HepG2 (cell line): ENCODE results near the gene ATRAID. TPM values are rescaled to one million over a fixed set of nuclear protein-coding genes. Genes with fewer than 3 reads are reported as not detected.

Experiments
- ATAC-seq: fragments of 200-7000 bp; cut with Tn5 transposase; 3 replicates; pipeline ENCODE4 v1.9.1; 2020; ENCODE audit warnings: mild to moderate bottlenecking, moderate library complexity
- BruUV-seq: library from RNA; stranded (reverse); fragments of 400-500 nt; replicated peaks from 2 replicates; lab custom pipeline; 2021; lab: Mats Ljungman, UMichigan
- CTCF ChIA-PET: fragments of 300-600 bp; formaldehyde crosslinking; extraction: SDS; loops from one replicate; lab custom pipeline; 2021; ENCODE audit warnings: low total read pairs, inconsistent platforms, low intra/inter-chr PET ratio; lab: Yijun Ruan, JAX
- POLR2A ChIA-PET: fragments of 350-600 bp; sonication (Branson Sonifier 250); formaldehyde crosslinking; loops from one replicate; lab custom pipeline; 2020; ENCODE audit warnings: antibody characterized with exemption, inconsistent platforms; lab: Yijun Ruan, JAX
- DNase-seq: peaks from one replicate; pipeline ENCODE4 v3.0.0-alpha.2; 2015; ENCODE audit warnings: low spot score
- FAIRE-seq: peaks from 3 replicates; lab custom pipeline; 2011; peaks lifted over from hg19 to GRCh38; lab: Jason Lieb, UNC
- H2AFZ ChIP-seq: one replicate; pipeline ENCODE4 v1.6.1; 2011; ENCODE audit warnings: low read length, inconsistent platforms
- H3K27ac ChIP-seq: fragments of 300-600 bp; 3 replicates; pipeline ENCODE4 v1.8.0; 2011; ENCODE audit warnings: mixed run types, mild to moderate bottlenecking, mixed read lengths, low read length, inconsistent platforms; ENCODE audit not compliant: insufficient read depth; ENCODE audit errors: extremely low read length
- H3K27me3 ChIP-seq, 2 experiments: fragments of 200-600 bp in 1 of 2; 2 replicates in 1 of 2; 3 replicates in 1 of 2; pipeline versions ENCODE4 v1.6.0 to v1.8.0; 2011; ENCODE audit warnings: low read length in 2 of 2, mild to moderate bottlenecking in 2 of 2, moderate library complexity in 2 of 2, inconsistent platforms in 1 of 2; ENCODE audit not compliant: insufficient read depth in 2 of 2, control insufficient read depth in 1 of 2
- H3K36me3 ChIP-seq, 2 experiments: fragments of 200-600 bp in 1 of 2; replicated peaks in 1 of 2; 2 replicates in 1 of 2; 3 replicates in 1 of 2; pipeline versions ENCODE4 v1.5.1 to v1.8.0; 2011; ENCODE audit warnings: low read length in 2 of 2, inconsistent platforms in 1 of 2; ENCODE audit not compliant: insufficient read depth in 2 of 2, control insufficient read depth in 1 of 2
- H3K4me1 ChIP-seq: 2 replicates; pipeline ENCODE4 v1.5.1; 2012; ENCODE audit warnings: low read length, inconsistent platforms; ENCODE audit not compliant: insufficient read depth
- H3K4me2 ChIP-seq: 2 replicates; pipeline ENCODE4 v1.6.0; 2011; ENCODE audit warnings: low read depth, low read length, inconsistent platforms
- H3K4me3 ChIP-seq, 3 experiments: fragments of 200-600 bp in 1 of 3; sonication (generic), shearing (Covaris generic) in 1 of 3; replicated peaks in 1 of 3; 2 replicates each; pipeline ENCODE4 v1.5.1; 2011 to 2016; ENCODE audit warnings: low read length in 3 of 3, inconsistent platforms in 2 of 3, low read depth in 2 of 3, mild to moderate bottlenecking in 2 of 3, control low read depth in 1 of 3, mixed read lengths in 1 of 3; ENCODE audit not compliant: insufficient read depth in 1 of 3
- H3K79me2 ChIP-seq: one replicate; pipeline ENCODE4 v1.6.1; 2011; ENCODE audit warnings: low read length, inconsistent platforms; ENCODE audit not compliant: insufficient read depth
- H3K9ac ChIP-seq: 2 replicates; pipeline ENCODE4 v1.6.0; 2011; ENCODE audit warnings: mild to moderate bottlenecking, low read depth, low read length, inconsistent platforms; ENCODE audit not compliant: insufficient read depth
- H3K9me3 ChIP-seq: 2 replicates; pipeline ENCODE4 v1.5.1; 2012; ENCODE audit warnings: mild to moderate bottlenecking, low read length
- H4K20me1 ChIP-seq: 2 replicates; pipeline ENCODE4 v1.6.0; 2011; ENCODE audit warnings: inconsistent platforms, mild to moderate bottlenecking, low read length, moderate library complexity; ENCODE audit not compliant: insufficient read depth
- CHCHD3 ChIP-seq: sonication (generic); formaldehyde crosslinking; IDR thresholded peaks from 2 replicates; pipeline ENCODE4 v1.8.0; 2022; ENCODE audit warnings: mild to moderate bottlenecking, missing genetic modification reagents, moderate library complexity
- ELF3 ChIP-seq: IDR thresholded peaks from 2 replicates; pipeline ENCODE4 v1.6.1; 2016; ENCODE audit warnings: missing genetic modification reagents, missing compliant biosample characterization
- JUNB ChIP-seq: sonication (generic); formaldehyde crosslinking; IDR thresholded peaks from 2 replicates; pipeline ENCODE4 v1.8.0; 2022; ENCODE audit warnings: missing genetic modification reagents, mild to moderate bottlenecking, borderline replicate concordance
- MTA3 ChIP-seq: sonication (generic); formaldehyde crosslinking; IDR thresholded peaks from 2 replicates; pipeline ENCODE4 v1.4.0; 2020; ENCODE audit warnings: missing genetic modification reagents
- NR2F6 ChIP-seq, 2 experiments: IDR thresholded peaks; 2 replicates each; pipeline ENCODE4 v1.6.1; 2016; ENCODE audit warnings: antibody characterized with exemption in 1 of 2, mild to moderate bottlenecking in 1 of 2
- RBFOX2 ChIP-seq: fragments of 200-400 bp; formaldehyde crosslinking; IDR thresholded peaks from 2 replicates; pipeline ENCODE4 v1.6.1; 2017; ENCODE audit warnings: low read depth, mild to moderate bottlenecking, low read length
- ZNF549 ChIP-seq: sonication (generic); formaldehyde crosslinking; IDR thresholded peaks from 2 replicates; pipeline ENCODE4 v1.5.0; 2020; ENCODE audit warnings: missing genetic modification reagents
- ZNF674 ChIP-seq: sonication (generic); formaldehyde crosslinking; IDR thresholded peaks from 2 replicates; pipeline ENCODE4 v1.5.0; 2020; ENCODE audit warnings: low read depth, mild to moderate bottlenecking, missing genetic modification reagents
- ZNF720 ChIP-seq: sonication (generic); formaldehyde crosslinking; IDR thresholded peaks from 2 replicates; pipeline ENCODE4 v1.4.0; 2020; ENCODE audit warnings: missing genetic modification reagents
- WGBS: methylation state at CpG from one replicate; pipeline ENCODE4 v1.1.6; 2017; ENCODE audit warnings: low lambda C conversion rate; 5-methylcytosine and 5-hydroxymethylcytosine counted together
- in situ Hi-C: cut with HindIII; loops from 2 replicates; pipeline ENCODE4 v1.10.0; 2017; ENCODE audit warnings: low pct_unique_long_range_greater_than_20kb; ENCODE audit not compliant: extremely low pct_ligation_motif_present
- intact Hi-C: fragments of 100-400 bp; cut with micrococcal nuclease; formaldehyde crosslinking; loops from one replicate; pipeline ENCODE4 v1.10.0; 2022; ENCODE audit not compliant: unreplicated experiment
- polyA plus RNA-seq, 8 experiments: library from polyadenylated mRNA; depleted of rRNA in 3 of 8; stranded (reverse) in 7 of 8; unstranded in 1 of 8; fragments of >200 nt; fragmentation: Illumina TruSeq in 4 of 8; extraction: Trizol in 4 of 8; gene quantifications; 2 replicates each; pipeline versions ENCODE4 v1.2.1 to v1.2.3, GENCODE V29; 2011 to 2016; ENCODE audit warnings: low read depth in 4 of 8, missing spikeins in 1 of 8, mixed read lengths in 1 of 8; ENCODE audit not compliant: insufficient read depth in 1 of 8
- total RNA-seq, 5 experiments: library from RNA; depleted of rRNA; stranded (reverse); fragments of >200 nt; fragmentation: Illumina TruSeq; extraction: Trizol; gene quantifications; 2 replicates each; pipeline ENCODE4 v1.2.3, GENCODE V29; 2016; ENCODE audit warnings: low read depth in 1 of 5
- TF ChIP-seq, protein P1 (sequence below): sonication (generic); formaldehyde crosslinking; IDR thresholded peaks from 2 replicates; pipeline ENCODE4 v1.4.0; 2020; ENCODE audit warnings: missing genetic modification reagents, borderline replicate concordance

The ATRAID gene
- total and polyA plus RNA-seq, 2 of the 13 experiments (the other 11 are each of a cell fraction or from before 2014, with no cell fraction given) = 207 to 382 TPM

DNA sequence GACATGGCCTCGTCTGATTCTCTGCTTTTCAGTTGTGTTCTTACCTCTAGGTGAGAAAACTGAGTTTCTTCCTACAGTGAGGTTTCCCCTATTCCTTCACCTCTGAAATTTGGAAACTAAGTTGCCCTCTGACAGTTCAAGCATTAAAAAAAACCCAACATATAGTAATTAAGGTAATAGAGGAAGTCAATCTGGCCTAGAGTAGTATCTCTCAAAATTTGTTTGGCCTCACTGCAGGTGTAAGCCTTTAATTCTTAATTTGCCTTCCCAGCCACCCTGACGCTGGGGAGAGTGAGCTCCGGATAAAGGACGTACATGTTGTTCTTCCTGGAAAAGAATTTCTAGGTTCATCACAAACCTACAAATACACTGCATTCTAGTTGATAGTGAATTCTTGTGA is 6.8 kb downstream of the ATRAID start:
- intact Hi-C loops (no loop called here), in situ Hi-C loops (no loop called here)
- H3K27ac ChIP-seq = no peak overlapping the region
- no TSS peak for BruUV-seq
- 0 out of 2 replicates have a peak, but pooled peaks have one; percentile 20 for TF ChIP-seq RBFOX2
- TF ChIP-seq ZNF674 (CRISPR knock-in tag) = no peak
- TF ChIP-seq JUNB (CRISPR knock-in tag) = no peak
- TF ChIP-seq NR2F6 (IDR thresholded peaks at IDR 0.05) = no peak
- TF ChIP-seq NR2F6 (CRISPR knock-in tag; IDR thresholded peaks at IDR 0.05) = no peak
- TF ChIP-seq, protein P1, sequence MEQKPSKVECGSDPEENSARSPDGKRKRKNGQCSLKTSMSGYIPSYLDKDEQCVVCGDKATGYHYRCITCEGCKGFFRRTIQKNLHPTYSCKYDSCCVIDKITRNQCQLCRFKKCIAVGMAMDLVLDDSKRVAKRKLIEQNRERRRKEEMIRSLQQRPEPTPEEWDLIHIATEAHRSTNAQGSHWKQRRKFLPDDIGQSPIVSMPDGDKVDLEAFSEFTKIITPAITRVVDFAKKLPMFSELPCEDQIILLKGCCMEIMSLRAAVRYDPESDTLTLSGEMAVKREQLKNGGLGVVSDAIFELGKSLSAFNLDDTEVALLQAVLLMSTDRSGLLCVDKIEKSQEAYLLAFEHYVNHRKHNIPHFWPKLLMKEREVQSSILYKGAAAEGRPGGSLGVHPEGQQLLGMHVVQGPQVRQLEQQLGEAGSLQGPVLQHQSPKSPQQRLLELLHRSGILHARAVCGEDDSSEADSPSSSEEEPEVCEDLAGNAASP (CRISPR knock-in tag) = no peak
- no peak overlapping the region for H3K4me2 ChIP-seq
- no peak overlapping the region for H3K4me3 ChIP-seq
- ChIA-PET POLR2A (no interaction called here), CTCF (no interaction called here)
- H4K20me1 ChIP-seq = no peaks in the 10 kb centered on the region
- no peaks in the 10 kb centered on the region for H3K27me3 ChIP-seq
- peaks cover 32% of the 10 kb centered on the region for H3K4me1 ChIP-seq
- ATAC-seq (no peak), DNase-seq (no peak), FAIRE-seq (no peak)
- no peaks in the 10 kb centered on the region for H3K9me3 ChIP-seq
- WGBS = 97% methylated on average over 4 of the region's 4 CpGs
- peaks cover 19 to 65% of the 10 kb centered on the region in 2 experiments for H3K36me3 ChIP-seq
- H3K79me2 ChIP-seq = peaks cover 3% of the 10 kb centered on the region
- no peak overlapping the region for H3K9ac ChIP-seq
- H2AFZ ChIP-seq = no peak overlapping the region

DNA sequence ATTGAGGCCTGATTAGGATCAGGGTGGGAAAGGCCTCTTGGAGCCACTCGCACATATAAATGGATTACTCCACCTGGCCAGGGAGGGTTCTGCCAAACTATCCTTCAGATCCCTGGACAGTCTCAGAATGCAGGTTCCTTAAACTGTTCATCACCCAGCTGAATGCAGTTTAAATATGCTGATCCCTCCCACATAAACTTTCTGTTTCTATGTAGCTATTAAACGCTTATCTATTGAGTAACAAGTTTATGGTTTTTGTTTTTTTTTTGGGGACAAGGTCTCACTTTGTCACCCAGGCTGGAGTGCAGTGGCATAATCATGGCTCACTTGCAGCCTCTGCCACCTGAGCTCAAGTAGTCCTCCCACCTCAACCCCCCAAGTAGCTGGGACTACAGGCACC is 7.2 kb downstream of the ATRAID start:
- H3K27ac ChIP-seq = no peak overlapping the region
- H3K79me2 ChIP-seq = no peaks in the 10 kb centered on the region
- 90% methylated on average over 2 of the region's 2 CpGs for WGBS
- intact Hi-C loops = no loop called here
- BruUV-seq = no TSS peak
- ChIA-PET CTCF (no interaction called here), POLR2A (interaction anchor here (0.9 kb wide), 1 partner anchor 30 kb away, joined by 3 read pairs; no protein-coding TSS in a partner anchor)
- no peaks in the 10 kb centered on the region for H3K27me3 ChIP-seq
- H3K36me3 ChIP-seq = peaks cover 22 to 70% of the 10 kb centered on the region in 2 experiments
- in situ Hi-C loops = no loop called here
- FAIRE-seq (no peak), ATAC-seq (no peak), DNase-seq (no peak)
- H3K9me3 ChIP-seq = no peaks in the 10 kb centered on the region
- TF ChIP-seq MTA3 (no peak), ZNF720 (CRISPR knock-in tag) (no peak), ELF3 (CRISPR knock-in tag) (no peak), CHCHD3 (no peak), ZNF549 (CRISPR knock-in tag) (no peak)
- H3K9ac ChIP-seq = no peak overlapping the region
- H3K4me2 ChIP-seq = no peak overlapping the region
- H3K4me1 ChIP-seq = peaks cover 28% of the 10 kb centered on the region
- no peak overlapping the region for H2AFZ ChIP-seq
- H4K20me1 ChIP-seq = no peaks in the 10 kb centered on the region
- H3K4me3 ChIP-seq = no peak overlapping the region
